Measurements from ENCODE around the gene XRCC6. TPM values are rescaled to one million over a fixed set of nuclear protein-coding genes. Genes with fewer than 3 reads are reported as not detected.

The XRCC6 gene
- total RNA-seq, 1 experiment from 2014 or later, result 588 TPM

DNA sequence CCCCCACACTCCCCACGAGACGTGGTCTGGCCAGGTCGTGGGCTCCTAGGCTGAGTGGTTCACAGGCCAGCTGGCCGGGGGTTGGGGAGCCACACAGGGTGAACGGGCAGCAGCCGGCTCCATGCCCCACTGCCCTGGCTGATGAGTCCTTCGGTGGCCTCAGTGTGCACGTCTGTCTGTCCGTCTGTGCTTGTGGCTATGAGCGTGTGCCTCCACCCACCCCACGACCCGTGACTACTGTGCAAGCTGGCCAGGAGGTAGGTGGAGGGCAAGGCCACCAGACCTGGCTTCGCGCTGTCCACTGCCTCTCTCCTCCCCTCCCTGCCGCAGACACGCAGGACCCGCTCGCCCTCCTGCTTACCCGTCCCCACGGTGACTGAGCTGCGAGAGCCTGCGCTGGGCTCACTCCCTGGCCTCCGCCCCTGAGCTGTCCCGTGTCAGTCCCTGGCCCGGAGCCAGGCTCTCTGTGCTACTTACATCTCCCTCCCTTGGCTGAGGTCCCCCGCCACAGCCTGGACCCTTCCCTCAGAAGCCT is 46.2 kb upstream of the XRCC6 start:
- DNase-seq (ENCODE audit: low read depth, low spot score), result no peak
- Histone ChIP-seq H3K9ac (ENCODE audit: low read length) (no peak overlapping the region), H3K79me2 (ENCODE audit: insufficient read depth, low read length) (no peaks in the 10 kb centered on the region), H3K27ac (ENCODE audit: low read depth, low read length) (no peak overlapping the region), H3K4me1 (ENCODE audit: control insufficient read depth in 1 of 2, insufficient read depth in 2 of 2, low read length in 2 of 2) (no peaks in the 10 kb centered on the region), H3K36me3 (ENCODE audit: control insufficient read depth in 1 of 2, insufficient read depth in 2 of 2, low read length in 2 of 2) (0 out of 4 replicates have a peak, but pooled peaks cover 2 to 11% of the 10 kb centered on the region in 2 experiments), H2AFZ (ENCODE audit: low read depth, low read length, poor library complexity, severe bottlenecking) (no peak overlapping the region), H3K4me3 (replicated peaks in 1 of 2; ENCODE audit: low read depth in 1 of 2, low read length in 2 of 2) (no peak overlapping the region), H3K27me3 (ENCODE audit: insufficient read depth, low read length) (no peaks in the 10 kb centered on the region), H4K20me1 (ENCODE audit: insufficient read depth) (no peaks in the 10 kb centered on the region), H3K9me3 (ENCODE audit: control insufficient read depth in 1 of 2, insufficient read depth in 1 of 2, low read depth in 1 of 2, low read length in 2 of 2) (no peaks in the 10 kb centered on the region), H3K4me2 (ENCODE audit: low read length) (no peak overlapping the region), H3K9me2 (ENCODE audit: insufficient read depth) (no peaks in the 10 kb centered on the region)
- BruUV-seq (replicated peaks), result no TSS peak
- RAD21 ChIA-PET (ENCODE audit: low non-redundant PET in 1 of 2, low total read pairs in 2 of 2, uncharacterized antibody in 2 of 2, unreplicated experiment in 2 of 2), result no interaction called here
- intact Hi-C loops (cut with micrococcal nuclease), result no loop called here
- no peak for ATAC-seq
- CTCF ChIA-PET, result no interaction called here
- POLR2A ChIA-PET, result no interaction called here
- TF ChIP-seq CEBPB (IDR thresholded peaks at IDR 0.05; ENCODE audit: low read depth), result no peak
- no peak for TF ChIP-seq EZH2 (IDR thresholded peaks at IDR 0.05)
- no peak for TF ChIP-seq CTCF (IDR thresholded peaks at IDR 0.05 in 2 of 3, conservative IDR thresholded peaks at IDR 0.05 in 1 of 3; ENCODE audit: borderline replicate concordance in 1 of 3, insufficient read depth in 1 of 3, low read depth in 2 of 3, low read length in 2 of 3)
- TF ChIP-seq MAX (IDR thresholded peaks at IDR 0.05), result no peak
- no peak for TF ChIP-seq SIN3A (IDR thresholded peaks at IDR 0.05; ENCODE audit: low read depth)
- TF ChIP-seq CBX3 (IDR thresholded peaks at IDR 0.05; ENCODE audit: low read depth), result no peak
- TF ChIP-seq, protein P1, sequence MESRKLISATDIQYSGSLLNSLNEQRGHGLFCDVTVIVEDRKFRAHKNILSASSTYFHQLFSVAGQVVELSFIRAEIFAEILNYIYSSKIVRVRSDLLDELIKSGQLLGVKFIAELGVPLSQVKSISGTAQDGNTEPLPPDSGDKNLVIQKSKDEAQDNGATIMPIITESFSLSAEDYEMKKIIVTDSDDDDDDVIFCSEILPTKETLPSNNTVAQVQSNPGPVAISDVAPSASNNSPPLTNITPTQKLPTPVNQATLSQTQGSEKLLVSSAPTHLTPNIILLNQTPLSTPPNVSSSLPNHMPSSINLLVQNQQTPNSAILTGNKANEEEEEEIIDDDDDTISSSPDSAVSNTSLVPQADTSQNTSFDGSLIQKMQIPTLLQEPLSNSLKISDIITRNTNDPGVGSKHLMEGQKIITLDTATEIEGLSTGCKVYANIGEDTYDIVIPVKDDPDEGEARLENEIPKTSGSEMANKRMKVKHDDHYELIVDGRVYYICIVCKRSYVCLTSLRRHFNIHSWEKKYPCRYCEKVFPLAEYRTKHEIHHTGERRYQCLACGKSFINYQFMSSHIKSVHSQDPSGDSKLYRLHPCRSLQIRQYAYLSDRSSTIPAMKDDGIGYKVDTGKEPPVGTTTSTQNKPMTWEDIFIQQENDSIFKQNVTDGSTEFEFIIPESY (IDR thresholded peaks at IDR 0.05; ENCODE audit: extremely low read depth, insufficient replicate concordance, low read length), result no peak
- no peak for TF ChIP-seq SRF (IDR thresholded peaks at IDR 0.05; ENCODE audit: low read depth)
- TF ChIP-seq SP1 (IDR thresholded peaks at IDR 0.05; ENCODE audit: low read depth), result no peak
- TF ChIP-seq ATF3 (IDR thresholded peaks at IDR 0.05), result no peak
- no peak for TF ChIP-seq POLR2AphosphoS5 (IDR thresholded peaks at IDR 0.05; ENCODE audit: low read depth, low read length)
- TF ChIP-seq EGR1 (IDR thresholded peaks at IDR 0.05; ENCODE audit: low read depth), result no peak
- no peak for TF ChIP-seq REST (IDR thresholded peaks at IDR 0.05; ENCODE audit: low read depth)
- TF ChIP-seq EZH2phosphoT487 (IDR thresholded peaks at IDR 0.05; ENCODE audit: borderline replicate concordance), result no peak
- TF ChIP-seq ELF1 (IDR thresholded peaks at IDR 0.05; ENCODE audit: borderline replicate concordance, low read depth), result no peak
- no peak for TF ChIP-seq POLR2A (IDR thresholded peaks at IDR 0.05; ENCODE audit: borderline replicate concordance, extremely low read depth, insufficient read depth, insufficient read length)
- TF ChIP-seq ZNF274 (IDR thresholded peaks at IDR 0.05; ENCODE audit: low read depth, low read length), result no peak
- no peak for TF ChIP-seq FOSL1 (IDR thresholded peaks at IDR 0.05; ENCODE audit: low read depth)
